Psoas muscle (tissue), 8 donors: Measurements from ENCODE around the gene LTB. TPM values are rescaled to one million over a fixed set of nuclear protein-coding genes. Genes with fewer than 3 reads are reported as not detected.

Experiments used
- ATAC-seq, 4 donors: fragments of 200-7000 bp; cut with Tn5 transposase; one replicate each; pipeline ENCODE4 v1.9.1; 2020; ENCODE audit warnings: moderate library complexity in 3 of 4, mild to moderate bottlenecking in 2 of 4
- DNase-seq, 2 donors: peaks; one replicate each; pipeline ENCODE4 v3.0.0-alpha.2; 2020
- H3K27ac ChIP-seq: fragments of 200-600 bp; one replicate; pipeline ENCODE4 v1.8.0; 2022
- H3K27me3 ChIP-seq, 3 donors: fragments of 200-600 bp in 1 of 3; one replicate each; pipeline versions ENCODE4 v1.6.1 to v1.8.0; 2013 to 2022; ENCODE audit warnings: low read length in 2 of 3, mild to moderate bottlenecking in 2 of 3, moderate library complexity in 1 of 3; ENCODE audit not compliant: insufficient read depth in 3 of 3
- H3K36me3 ChIP-seq, 2 donors: fragments of 200-600 bp in 1 of 2; one replicate each; pipeline versions ENCODE4 v1.6.1 to v1.8.0; 2013 to 2022; ENCODE audit warnings: low read depth in 1 of 2, mild to moderate bottlenecking in 1 of 2, moderate library complexity in 1 of 2; ENCODE audit not compliant: insufficient read depth in 1 of 2
- H3K4me1 ChIP-seq: fragments of 200-600 bp; one replicate; pipeline ENCODE4 v1.8.0; 2022
- H3K4me3 ChIP-seq: fragments of 200-600 bp; one replicate; pipeline ENCODE4 v1.8.0; 2022; ENCODE audit warnings: mild to moderate bottlenecking
- H3K9me3 ChIP-seq: fragments of 200-600 bp; one replicate; pipeline ENCODE4 v1.8.0; 2022
- CTCF ChIP-seq: fragments of 200-600 bp; IDR thresholded peaks from one replicate; pipeline ENCODE4 v1.8.0; 2022; ENCODE audit warnings: antibody characterized with exemption
- WGBS, 3 donors: extraction: QIAGEN DNeasy Blood & Tissue Kit; methylation state at CpG; one replicate each; pipeline versions ENCODE4 v1.1.6 to v1.1.7; 2013; 5-methylcytosine and 5-hydroxymethylcytosine counted together
- intact Hi-C, 2 donors: fragments of 100-400 bp; cut with DNase I; formaldehyde crosslinking; loops; one replicate each; pipeline versions ENCODE4 v1.11.0 to v1.14.2; 2022
- long read RNA-seq, 2 donors: library from polyadenylated mRNA; unstranded; transcript quantifications; one replicate each; pipeline ENCODE4 v2.0.0, GENCODE V29; 2021
- polyA plus RNA-seq, 3 donors: library from polyadenylated mRNA; stranded (reverse); fragments of 200-250 nt; gene quantifications; one replicate each; pipeline ENCODE4 v1.2.3, GENCODE V29; 2013
- total RNA-seq, 4 donors: library from RNA; stranded (reverse); fragmentation: NEBNext Ultra II Directional in 2 of 4; extraction: Animal tissue kit (Norgen Biotek cat#: 25700) in 2 of 4; gene quantifications; one replicate each; pipeline versions ENCODE4 v1.2.1 to v1.2.4, GENCODE V29; 2021 to 2023
- donor health status: healthy with polysubstance abuse.
- donor health status: DM: no; HTN: no; CAD: no; lungs with moderate emphysema.
- donor health status: Bipolar disorder and iron deficiency.
- donor health status: healthy.
- donor health status: DM: yes; HTN: yes; CAD: no.
- donor health status: DM: no; HTN: no; CAD: no.
- donor health status: DM: no; HTN: no; CAD: no.
- donor health status: DM: yes; HTN: yes; CAD: no.

The LTB gene
- under 1 TPM; 0.69 to 0.79 (median 0.74) TPM for total RNA-seq
- 1 to 10 TPM in 1 of 3 donors, under 1 TPM in 2; 0.08 to 1.0 (median 0.17) TPM for polyA plus RNA-seq
- long read RNA-seq, donor 1, partial matches to known transcripts, result 0 of 1 reads
- long read RNA-seq, donor 1, other reads (novel, unspliced or antisense), result 0 of 1 reads
- long read RNA-seq, donor 2, partial matches to known transcripts, result 0 of 4 reads
- long read RNA-seq, donor 2, other reads (novel, unspliced or antisense), result 1 of 4 reads

GRCh38 chr6:31582230-31582643, at the start of gene LTB:
TSS of gene LTB (minus strand) at chr6:31582424. CDS start at chr6:31582417, 7 bp downstream.
- TF ChIP-seq CTCF, result no peak
- WGBS, 3 donors, result 68 to 81% (median 79%) methylated on average over 3 of the region's 3 CpGs

GRCh38 chr6:31631681-31632278, 49.6 kb upstream of the LTB start:
- Histone ChIP-seq H3K4me1 (no peaks in the 10 kb centered on the region), H3K27ac (no peak overlapping the region), H3K9me3 (no peaks in the 10 kb centered on the region), H3K27me3 (no peaks in the 10 kb centered on the region), H3K36me3 (peaks cover 31 to 100% of the 10 kb centered on the region in 2 donors), H3K4me3 (no peak overlapping the region)
- WGBS, 3 donors, result 82 to 85% (median 82%) methylated on average over 29 to 32 of the region's 32 CpGs
- no peak for DNase-seq
- intact Hi-C loops, result no loop called here
- peak in 2 of 4 donors; percentile 14 to 18 for ATAC-seq
- no peak for TF ChIP-seq CTCF

More at GRCh38 chr6:31582230-31582643, at the start of gene LTB:
- Histone ChIP-seq H3K4me1 (no peaks in the 10 kb centered on the region), H3K36me3 (no peaks in the 10 kb centered on the region), H3K4me3 (peak within 1 kb of the TSS; percentile 89), H3K27ac (peak within 1 kb of the TSS; percentile 75), H3K27me3 (no peaks in the 10 kb centered on the region), H3K9me3 (no peaks in the 10 kb centered on the region)
- DNase-seq, result no peak
- intact Hi-C loops, result loop anchor here (5.0 kb wide), 1 partner anchor 35 kb away; the partner anchor contains the start of genes ATP6V1G2 (in 2 of the 2) and NFKBIL1 (in 2 of the 2)
- no peak for ATAC-seq

- Histone ChIP-seq H3K4me1 (no peaks in the 10 kb centered on the region), H3K9me3 (no peaks in the 10 kb centered on the region), H3K27me3 (no peaks in the 10 kb centered on the region), H3K27ac (no peak overlapping the region), H3K36me3 (peaks cover 30 to 100% of the 10 kb centered on the region in 2 donors), H3K4me3 (no peak overlapping the region)
- intact Hi-C loops, result no loop called here
- no peak for TF ChIP-seq CTCF
- ATAC-seq (peak in 2 of 4 donors; percentile 10), DNase-seq (no peak)
- WGBS, 3 donors, result 79 to 84% (median 80%) methylated on average over 16 of the region's 16 CpGs
Observed at GRCh38 chr6:31631209-31631608, 49.0 kb upstream of the LTB start.

GRCh38 chr6:31630177-31630934, 48.1 kb upstream of the LTB start:
- no peaks in the 10 kb centered on the region for H3K9me3 ChIP-seq
- intact Hi-C loops, result no loop called here
- H3K27me3 ChIP-seq, result no peaks in the 10 kb centered on the region
- ATAC-seq, result no peak
- H3K4me3 ChIP-seq, result no peak overlapping the region
- no peak for DNase-seq
- WGBS, 3 donors, result 86 to 92% (median 87%) methylated on average over 25 of the region's 25 CpGs
- peaks cover 29 to 100% of the 10 kb centered on the region in 2 donors for H3K36me3 ChIP-seq
- no peak overlapping the region for H3K27ac ChIP-seq
- H3K4me1 ChIP-seq, result no peaks in the 10 kb centered on the region
- no peak for TF ChIP-seq CTCF
